HG03442 (cell line): Measurements from ENCODE around the gene ANKRD6.

Source experiments
- ATAC-seq: cut with Tn5 transposase; IDR thresholded peaks from one replicate; pipeline ENCODE4 v1.9.1; 2021; ENCODE audit warnings: mild to moderate bottlenecking, moderate library complexity; ENCODE audit not compliant: unreplicated experiment

Gene ANKRD6

DNA sequence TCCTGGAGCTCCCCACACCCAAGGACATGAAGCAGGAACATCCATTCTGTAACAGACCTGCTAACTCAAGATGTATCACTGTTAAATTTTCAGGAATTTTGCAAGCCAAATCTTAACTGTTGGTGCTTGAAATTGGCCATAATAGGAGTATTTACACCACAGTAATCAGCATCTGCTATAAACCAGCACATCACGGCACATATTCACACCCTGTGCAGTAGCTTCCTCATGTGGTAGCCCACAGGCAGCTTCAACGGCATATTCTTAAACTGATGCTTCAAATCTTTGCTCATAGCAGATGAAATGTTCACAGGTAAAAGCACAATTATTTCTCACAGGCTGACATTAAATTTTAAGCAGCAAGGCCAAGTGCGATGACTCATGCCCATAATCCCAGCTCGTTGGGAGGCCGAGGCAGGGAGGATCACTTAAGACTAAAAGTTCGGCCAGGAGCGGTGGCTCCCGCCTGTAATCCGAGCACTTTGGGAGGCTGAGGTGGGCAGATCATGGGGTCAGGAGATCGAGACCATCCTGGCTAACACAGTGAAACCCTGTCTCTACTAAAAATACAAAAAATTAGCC is 249.1 kb downstream of the ANKRD6 start:
- ATAC-seq: no peak

GRCh38 chr6:89682991-89683390 is 250.0 kb downstream of the ANKRD6 start:
- no peak for ATAC-seq
